Cardiac septum (tissue), 1 donor: ENCODE data around the gene CNTN5. TPM values are rescaled to one million over a fixed set of nuclear protein-coding genes. Genes with fewer than 3 reads are reported as not detected.
A peak's percentile ranks its signal among the peaks of the same experiment; 100 is the strongest.

Experiments
- DNase-seq: peaks from one replicate; pipeline ENCODE4 v3.0.0-alpha.2; 2020; ENCODE audit warnings: low spot score
- intact Hi-C: fragments of 100-400 bp; cut with DNase I; formaldehyde crosslinking; loops from one replicate; pipeline ENCODE4 v1.14.0; 2022
- total RNA-seq: library from RNA; stranded (reverse); fragmentation: NEBNext Ultra II Directional; extraction: Animal tissue kit (Norgen Biotek cat#: 25700); gene quantifications from one replicate; pipeline ENCODE4 v1.2.1, GENCODE V29; 2021
- donor health status: DM: no; HTN: no; CAD: no.

The CNTN5 gene
- total RNA-seq, 1 donor from 2014 or later = not detected

DNA sequence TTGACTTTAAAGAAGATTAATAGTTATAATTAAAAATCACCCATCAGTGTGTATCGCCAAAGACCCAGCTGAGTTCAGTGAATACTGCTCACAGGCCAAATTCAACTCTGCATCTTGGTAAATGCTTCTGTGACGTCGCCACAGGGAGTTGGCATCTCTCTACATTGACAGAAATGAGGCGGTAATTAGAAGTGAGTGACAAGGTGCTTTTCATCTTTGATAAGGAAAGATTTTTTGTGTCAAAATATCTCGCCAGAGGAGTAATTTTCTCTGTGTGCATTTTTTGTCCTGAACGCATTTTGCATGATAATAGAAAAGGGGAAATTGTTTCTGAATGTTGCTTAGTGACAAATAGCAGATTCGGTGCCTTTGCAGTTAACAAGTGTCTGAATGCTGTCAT is 345.8 kb downstream of the CNTN5 start:
- intact Hi-C loops = no loop called here

DNA sequence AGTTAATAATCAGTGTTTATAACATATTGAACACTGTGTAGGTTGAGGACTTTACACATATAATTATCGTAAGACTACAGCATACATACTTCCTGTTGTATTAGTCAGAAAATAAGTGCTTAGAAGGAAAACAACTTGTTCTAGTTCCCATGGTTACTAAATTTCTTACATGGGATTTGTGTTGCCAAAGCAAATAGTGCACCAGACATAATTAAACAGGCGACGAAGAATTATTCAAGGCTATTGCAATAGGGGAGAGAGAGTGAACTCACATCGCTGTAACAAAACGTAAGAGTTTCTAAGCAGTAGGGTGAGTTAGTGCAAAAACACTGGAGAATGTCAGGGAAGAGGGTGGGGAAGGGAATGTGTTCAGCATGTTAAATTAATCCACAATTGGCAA is 347.8 kb downstream of the CNTN5 start:
- no peak for DNase-seq
- intact Hi-C loops = no loop called here

More for the DNA sequence above, 345.8 kb downstream of the CNTN5 start:
- DNase-seq = no peak

DNA sequence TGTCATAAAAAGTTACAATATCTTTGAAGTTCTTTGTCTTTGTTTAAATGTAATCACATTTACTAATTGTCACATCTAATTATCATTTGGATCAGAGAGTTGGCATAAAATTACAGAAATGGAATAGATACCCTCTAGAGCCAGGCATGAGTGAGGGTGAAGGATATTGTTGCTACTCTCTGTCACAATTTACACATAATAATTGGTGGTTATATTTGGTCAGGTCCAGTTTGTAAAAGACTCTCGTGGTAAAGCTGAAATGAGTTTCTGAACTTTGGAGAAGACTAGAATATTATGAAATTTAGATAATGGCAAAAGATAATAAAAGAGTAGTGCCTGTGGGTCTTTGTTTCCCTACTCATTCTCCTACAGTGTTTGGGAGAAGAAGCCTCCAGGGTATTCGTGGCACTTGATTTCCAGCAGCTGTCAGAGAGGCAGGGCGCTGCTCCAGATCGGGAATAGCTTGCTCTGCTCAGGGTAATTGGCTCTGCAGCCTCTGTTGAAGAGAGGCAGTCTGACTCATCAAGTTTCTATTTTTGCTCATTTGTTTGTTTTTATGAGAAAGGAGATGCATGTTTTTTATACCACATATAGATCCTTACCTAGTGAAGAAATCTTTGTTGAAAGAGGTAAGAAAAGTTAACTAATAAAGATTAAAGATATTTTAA is 349.9 kb downstream of the CNTN5 start:
- intact Hi-C loops = no loop called here
- DNase-seq = peak; percentile 79

DNA sequence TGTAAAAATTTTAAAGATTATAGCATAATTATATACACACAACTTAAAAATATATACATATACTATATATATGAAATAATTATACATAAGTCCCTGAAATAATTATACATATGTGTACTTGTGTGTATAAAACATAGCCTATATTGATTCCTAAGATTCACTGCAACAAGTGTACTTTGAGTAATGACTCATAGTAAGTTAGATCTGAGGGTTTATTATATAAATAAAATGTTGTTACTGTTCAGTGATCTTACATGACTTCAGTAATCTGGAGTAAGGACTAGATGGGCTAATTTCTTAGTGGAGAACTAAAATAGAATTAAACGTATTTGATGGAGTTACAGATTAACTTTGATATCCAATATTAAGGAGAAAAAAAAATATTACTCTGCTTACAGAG is 350.5 kb downstream of the CNTN5 start:
- intact Hi-C loops = no loop called here
- DNase-seq = no peak

DNA sequence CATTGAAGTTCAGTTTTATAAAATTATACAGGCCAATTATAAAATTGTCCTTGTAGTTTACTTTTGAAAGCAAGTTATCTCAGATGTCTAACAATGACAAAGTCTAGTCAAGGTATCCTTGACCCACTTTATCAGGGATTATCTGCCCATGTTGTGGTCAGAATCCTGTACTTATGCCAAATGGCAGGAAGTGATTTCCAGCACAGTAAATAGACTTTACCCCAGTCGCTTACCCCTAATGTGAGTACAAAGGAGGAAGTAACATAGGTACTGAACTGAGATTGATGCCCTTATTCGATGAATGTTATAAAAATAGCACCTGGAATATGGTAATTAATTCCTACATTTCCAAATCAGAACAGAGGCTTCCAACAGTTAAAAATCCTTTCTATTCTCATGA is 355.7 kb downstream of the CNTN5 start:
- DNase-seq = no peak
- intact Hi-C loops = no loop called here

DNA sequence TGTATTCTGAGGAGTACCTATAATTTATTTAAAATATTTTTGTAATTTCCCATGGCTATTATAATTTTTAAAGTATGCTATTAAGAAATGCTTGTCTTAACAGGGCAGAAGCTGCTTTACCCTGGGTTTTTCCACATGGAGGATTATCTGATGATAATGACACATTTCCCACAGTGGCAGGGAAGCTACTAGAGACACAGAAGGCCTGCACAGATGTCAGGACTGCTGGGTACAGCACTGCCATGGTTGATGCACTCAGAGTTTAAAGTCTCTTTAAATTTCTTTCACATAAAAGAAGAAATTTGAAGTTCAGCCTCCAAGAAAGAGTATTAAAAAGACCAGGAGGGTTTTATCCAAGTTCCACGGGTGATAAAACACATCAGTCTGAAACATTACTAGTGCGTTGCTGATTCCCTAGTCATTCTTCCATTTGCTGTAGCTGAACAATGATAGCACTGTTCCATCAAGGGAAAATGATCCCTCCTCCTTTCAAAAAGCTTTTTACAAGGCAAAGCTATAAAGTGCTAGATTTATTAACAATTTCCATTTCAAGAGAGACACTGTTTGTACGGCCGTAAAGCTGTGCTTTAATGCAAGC is 363.0 kb downstream of the CNTN5 start:
- DNase-seq = no peak
- intact Hi-C loops = no loop called here

DNA sequence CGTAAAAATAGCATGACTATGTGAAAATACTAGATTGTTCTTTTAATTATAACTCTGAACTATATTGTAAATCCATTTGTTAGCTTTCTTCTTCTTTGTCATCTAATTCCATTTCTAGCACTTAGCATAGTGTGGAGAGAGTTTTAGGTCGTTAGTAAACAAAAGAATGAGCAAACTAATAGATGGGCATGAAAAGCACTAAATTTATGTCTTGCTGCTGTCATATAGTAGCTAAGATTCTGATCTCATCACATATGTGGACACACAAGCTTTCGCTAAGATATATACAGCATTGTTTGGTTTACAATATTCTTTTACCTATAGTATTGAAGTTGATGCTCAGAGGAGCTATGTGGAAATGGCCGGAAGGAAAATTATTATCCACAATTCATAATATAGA is 370.5 kb downstream of the CNTN5 start:
- DNase-seq = no peak
- intact Hi-C loops = no loop called here

DNA sequence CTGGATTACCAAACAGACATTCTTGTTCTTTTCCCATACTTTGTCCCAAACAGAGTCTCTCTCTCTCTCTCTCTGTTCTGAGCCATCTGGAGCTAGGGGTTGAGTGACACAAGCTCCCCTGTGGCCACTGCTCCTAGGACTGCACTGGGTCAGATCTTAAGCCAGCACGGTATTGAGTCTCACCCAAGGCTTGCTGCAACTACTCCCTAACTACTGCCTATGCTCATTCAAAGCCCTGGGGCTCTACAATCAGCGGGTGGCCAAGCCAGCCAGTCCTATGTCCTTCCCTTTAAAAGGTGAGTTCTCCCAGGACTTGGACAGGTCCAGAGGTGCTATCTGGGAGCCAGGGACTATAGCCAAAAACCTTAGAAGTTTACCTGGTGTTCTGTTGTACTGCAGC is 385.6 kb downstream of the CNTN5 start:
- intact Hi-C loops = no loop called here
- DNase-seq = no peak

DNA sequence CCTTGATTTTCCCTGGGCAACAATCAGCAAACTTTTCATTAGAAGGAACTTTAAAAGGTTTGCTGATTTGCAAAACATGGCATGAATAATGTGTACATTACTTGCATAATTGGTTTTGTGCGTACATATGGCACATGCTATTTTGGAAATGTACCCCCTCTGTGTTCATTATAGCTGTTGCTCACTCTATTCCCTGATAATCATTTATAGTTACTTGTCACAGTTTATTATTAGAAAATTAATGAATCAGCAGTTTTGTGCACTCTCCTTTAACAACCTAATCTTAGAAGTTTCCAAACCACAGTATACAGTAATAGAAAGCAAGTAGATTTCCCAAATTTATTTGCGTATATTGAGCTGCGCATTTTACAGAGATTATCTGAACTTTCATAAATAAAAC is 389.9 kb downstream of the CNTN5 start:
- DNase-seq = no peak
- intact Hi-C loops = no loop called here

DNA sequence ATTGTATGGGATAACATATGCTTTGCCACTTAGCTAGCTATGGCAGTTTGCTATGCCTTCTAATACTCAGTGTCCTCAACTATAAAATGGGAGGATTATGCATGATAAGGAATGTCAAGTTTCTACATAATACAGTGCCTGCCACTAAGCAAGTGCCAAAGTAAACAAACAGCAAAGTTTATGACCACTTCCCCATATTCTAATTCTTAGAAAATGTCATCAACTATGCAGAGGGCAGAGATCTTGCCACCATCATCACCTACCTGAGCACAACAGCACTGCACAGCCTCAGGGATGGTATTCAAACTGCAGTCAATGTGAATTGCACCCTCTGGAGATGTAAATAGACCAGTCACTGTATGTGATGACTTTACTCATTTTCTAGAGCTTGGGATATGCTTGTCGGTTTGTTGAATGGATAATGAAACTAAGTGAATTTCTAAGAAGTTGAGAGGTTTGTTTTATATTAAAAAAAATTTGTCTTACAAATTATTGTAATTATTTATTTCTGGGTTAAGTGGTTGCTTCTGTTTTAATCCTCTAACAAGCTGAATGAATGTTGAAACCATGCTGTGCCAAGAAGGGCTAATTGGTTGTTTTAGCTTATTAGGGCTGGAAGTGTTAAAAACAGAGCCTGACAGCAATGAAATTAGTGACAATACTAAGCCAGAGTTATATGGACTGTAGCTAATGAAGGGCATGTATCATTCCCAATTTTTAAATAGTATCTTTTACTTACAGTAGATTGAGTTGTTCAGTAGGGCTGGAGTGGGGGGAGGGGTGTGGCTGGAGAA is 398.4 kb downstream of the CNTN5 start:
- no peak for DNase-seq
- intact Hi-C loops = no loop called here

DNA sequence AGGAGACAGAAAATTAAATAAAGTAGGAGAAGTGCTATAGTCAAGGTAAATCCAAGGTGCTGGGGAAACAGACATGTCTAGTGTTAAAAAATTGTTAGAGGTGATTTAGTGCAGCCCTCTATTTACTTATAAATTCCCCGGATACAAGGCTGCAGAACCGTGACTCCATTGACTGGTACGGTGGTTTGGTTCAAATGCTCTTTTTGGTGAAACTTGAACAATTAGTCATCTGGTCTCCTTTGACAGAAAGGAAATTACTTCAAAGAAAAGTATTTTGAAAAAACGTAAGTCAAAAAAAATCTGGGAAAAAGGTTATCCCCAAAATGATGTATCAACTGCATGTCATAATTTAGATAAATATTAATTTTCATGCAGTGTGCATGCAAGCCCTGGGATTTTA is 399.2 kb downstream of the CNTN5 start:
- no peak for DNase-seq
- intact Hi-C loops = no loop called here

DNA sequence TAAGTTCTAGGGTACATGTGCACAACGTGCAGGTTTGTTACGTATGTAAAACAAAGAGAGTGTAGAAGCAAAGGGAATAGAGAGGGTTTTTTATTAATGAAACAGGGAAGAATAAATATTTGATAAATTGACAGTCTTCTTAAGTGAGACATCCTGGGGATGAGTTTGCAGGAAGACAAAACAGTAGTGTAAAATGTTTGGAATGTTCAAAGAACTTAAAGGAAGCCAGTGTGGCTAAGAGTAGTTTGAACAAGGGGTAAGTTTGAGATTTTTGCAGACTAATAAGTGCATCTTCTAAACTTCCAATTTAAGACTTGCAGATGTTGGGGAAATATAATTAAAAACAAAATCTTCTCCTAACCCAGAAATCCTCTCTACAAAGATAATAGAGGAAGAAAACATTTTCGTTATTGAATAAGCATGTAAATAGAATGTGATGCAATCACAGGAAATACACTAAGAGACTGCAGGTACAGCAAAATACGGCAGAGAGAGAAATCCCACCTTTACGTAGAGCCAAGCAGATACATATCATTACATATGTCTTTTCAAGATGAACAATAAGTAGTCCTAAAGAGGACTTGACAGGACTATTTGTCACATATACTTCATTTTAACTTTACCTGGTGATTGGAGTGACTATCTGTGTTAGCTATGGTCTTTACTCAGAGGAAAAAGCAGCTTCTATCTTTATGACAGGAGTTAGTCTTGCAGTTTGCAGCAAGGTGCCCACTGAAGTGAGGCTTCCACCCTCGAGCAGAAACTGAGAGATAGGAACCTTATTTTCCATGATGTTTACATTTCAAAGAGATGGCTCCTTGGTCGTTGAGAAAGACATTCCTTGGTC is 402.1 kb downstream of the CNTN5 start:
- no peak for DNase-seq
- intact Hi-C loops = no loop called here

DNA sequence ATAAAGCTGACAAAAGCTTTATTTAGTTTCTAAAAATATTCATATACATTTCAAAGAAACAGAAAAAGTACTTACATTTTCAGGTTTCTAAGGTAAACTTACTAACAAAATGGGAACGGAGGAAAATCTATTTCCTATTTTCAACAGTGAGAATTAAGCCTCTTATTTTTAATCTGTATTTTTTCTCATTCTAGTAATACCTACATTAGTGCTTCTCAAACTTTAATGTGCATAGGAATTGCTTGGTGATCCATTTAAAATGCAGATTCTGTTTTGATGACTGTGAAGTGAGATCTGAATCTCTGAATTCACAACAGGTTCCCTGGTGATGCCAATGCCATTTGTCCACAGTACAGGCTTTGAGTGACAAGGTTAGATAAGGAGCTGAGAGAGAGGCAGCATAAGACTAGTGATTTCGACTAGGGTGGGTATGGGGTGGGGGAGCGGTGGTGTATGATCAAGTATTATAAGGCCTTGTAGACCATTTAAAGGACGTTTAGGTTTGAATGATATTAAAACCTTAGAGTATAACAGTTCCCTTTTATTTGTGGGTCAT is 402.8 kb downstream of the CNTN5 start:
- intact Hi-C loops = no loop called here
- no peak for DNase-seq

DNA sequence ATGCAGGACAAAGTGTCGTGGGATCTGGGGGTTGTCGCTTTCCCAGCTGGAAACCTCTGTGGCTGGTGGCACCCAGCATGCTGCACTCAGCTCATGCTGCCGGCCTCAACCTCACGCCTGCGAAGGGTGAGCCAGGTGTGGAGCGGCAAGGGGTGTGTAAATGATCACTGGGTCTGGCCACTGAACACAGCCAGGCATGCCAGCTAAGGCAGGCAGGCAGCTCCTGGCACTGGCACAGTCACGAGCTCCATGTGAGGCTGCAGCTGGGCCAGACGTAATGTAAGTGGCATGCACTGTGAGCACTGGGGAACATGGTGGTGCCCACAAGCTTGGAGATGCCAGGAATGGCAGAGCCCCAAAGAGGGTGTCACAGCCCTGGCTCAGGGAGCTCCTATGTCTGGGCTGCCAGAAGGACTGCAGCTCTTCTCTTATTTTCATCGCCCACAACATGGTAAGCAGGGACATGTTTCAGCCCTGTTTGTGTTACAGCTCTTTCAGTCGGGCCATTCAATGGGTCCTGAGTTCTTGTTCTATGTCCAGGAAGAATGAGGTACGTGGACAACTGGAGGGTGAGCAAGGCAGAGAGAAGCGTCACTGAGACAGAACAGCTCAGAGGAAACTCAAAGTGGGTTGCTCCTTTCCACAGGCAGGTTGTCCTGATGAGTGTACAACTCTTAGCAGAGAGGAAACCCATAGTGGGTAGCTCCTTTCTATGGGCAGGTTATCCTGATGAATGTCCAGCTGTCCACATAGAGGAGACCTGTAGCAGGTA is 403.8 kb downstream of the CNTN5 start:
- peak; percentile 84 for DNase-seq
- intact Hi-C loops = no loop called here

DNA sequence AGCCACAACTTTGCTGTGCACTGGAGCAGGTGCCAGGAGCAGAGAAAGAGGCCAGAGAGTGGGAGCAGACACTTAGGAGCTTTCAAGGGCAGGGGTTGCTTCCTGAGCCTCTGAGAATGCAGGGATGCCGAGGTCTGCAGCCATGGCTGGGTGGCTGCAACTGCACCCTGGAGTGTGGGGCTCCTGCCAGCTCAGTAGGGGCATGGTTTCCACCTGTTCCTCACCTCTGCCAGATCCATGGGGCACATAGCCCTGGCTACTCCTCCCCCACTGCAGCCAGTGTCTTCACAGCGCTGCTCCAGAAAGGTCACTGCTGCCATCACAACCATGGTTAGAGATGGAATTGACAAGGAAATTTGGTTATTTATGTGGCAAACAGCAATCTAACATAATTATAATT is 404.8 kb downstream of the CNTN5 start:
- no peak for DNase-seq
- intact Hi-C loops = no loop called here

DNA sequence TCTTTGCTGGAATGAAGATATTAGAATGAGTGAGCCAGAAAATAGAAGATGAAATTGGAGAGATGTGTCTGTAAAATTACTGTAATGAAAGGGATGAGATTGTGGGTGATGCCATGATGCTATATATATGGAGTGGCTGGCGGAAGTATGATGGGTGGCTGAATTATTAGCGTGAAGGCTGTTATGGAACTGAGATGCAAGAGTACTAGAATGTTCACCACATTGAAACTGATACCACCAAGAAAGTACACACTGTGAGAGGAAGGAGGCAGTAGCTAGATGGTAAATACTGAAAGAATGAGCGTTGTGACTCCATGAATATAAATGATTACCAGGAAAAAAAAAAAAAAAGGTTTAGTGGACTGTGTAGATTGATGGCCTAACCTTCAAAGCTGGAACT is 411.9 kb downstream of the CNTN5 start:
- intact Hi-C loops = no loop called here
- no peak for DNase-seq

DNA sequence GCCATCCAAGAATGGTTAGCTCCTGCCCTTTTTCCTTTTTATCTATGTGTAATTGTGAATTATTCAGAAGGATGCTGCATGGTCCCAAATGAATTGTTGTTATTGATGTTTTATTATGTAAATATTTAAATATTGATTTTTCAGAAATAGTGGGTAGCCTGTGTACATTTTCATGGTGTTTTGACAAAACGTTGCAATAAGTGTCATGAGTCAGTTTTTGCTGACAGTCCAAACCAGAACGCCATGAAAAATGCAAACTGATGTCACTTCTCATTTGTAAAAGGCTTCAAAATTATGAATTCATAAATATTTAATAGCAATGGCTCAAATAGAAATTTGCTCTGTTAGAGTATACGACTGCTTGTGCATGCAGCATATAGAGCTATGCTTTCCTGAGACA is 422.5 kb downstream of the CNTN5 start:
- intact Hi-C loops = no loop called here
- no peak for DNase-seq

DNA sequence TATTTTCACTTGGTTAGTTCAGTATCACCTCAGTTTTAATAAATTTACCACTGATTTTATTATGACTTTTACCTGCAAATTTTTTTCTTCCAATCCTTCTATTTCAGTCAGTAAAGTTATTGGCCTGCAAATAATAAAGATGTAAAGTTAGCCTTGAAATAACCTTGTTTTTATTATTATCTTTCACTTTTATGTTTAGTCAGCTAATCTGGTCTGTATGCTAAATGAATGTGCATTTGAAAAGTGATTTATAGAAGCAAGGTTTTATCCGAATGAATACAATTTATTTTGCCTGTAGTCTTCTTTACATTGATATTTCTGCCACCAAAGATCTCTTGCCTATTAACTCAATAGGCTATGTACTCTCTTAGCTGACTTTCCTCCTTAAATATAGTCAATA is 425.7 kb downstream of the CNTN5 start:
- intact Hi-C loops = no loop called here
- no peak for DNase-seq

DNA sequence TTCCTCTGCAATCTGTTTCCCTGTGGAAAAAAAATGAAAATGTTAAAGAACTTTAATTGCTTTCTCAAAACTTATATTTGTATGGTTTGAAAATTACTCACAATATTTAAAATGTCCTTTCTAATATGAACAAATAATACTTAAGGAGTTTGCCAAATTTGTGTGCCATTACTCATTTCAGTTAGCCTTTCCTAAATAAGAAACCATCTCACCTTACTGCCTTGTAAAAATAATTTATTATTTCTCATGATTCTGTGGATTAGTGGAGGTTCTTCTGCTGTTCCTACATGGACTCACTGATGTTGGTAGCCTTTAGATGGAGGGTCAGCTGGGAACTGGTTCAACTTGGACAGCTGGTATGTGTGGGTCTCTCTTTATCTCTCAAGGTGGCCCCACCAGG is 428.6 kb downstream of the CNTN5 start:
- no peak for DNase-seq
- intact Hi-C loops = no loop called here
